H1 (cell line): ENCODE data around the gene SIMC1. TPM values are rescaled to one million over a fixed set of nuclear protein-coding genes. Genes with fewer than 3 reads are reported as not detected.

Experiments
- CTCF ChIA-PET: fragments of 300-600 bp; sonication (Branson Sonifier 250); formaldehyde crosslinking; loops from one replicate; lab custom pipeline; 2021; ENCODE audit not compliant: partially characterized antibody; lab: Charles Lee
- POLR2A ChIA-PET: fragments of 300-600 bp; sonication (Branson Sonifier 250); formaldehyde crosslinking; loops from one replicate; lab custom pipeline; 2021; ENCODE audit warnings: inconsistent platforms; ENCODE audit not compliant: partially characterized antibody; lab: Charles Lee
- DNase-seq, 2 experiments: peaks; one replicate each; pipeline versions ENCODE4 v3.0.0 to v3.0.0-alpha.2; 2010 to 2022; ENCODE audit warnings: low spot score in 2 of 2, low read depth in 1 of 2, mixed read lengths in 1 of 2
- FAIRE-seq: peaks from 2 replicates; lab custom pipeline; 2011; peaks lifted over from hg19 to GRCh38; lab: Jason Lieb, UNC
- H2AFZ ChIP-seq: 2 replicates; pipeline ENCODE4 v1.8.1; 2012; ENCODE audit warnings: low read length, inconsistent platforms
- H2AK5ac ChIP-seq: 2 replicates; pipeline ENCODE4 v1.6.1; 2013; ENCODE audit warnings: low read depth, low read length
- H2BK120ac ChIP-seq: replicated peaks from 2 replicates; pipeline ENCODE3; 2013; ENCODE audit warnings: low read depth, low read length, inconsistent platforms
- H2BK12ac ChIP-seq: 2 replicates; pipeline ENCODE4 v1.6.1; 2013; ENCODE audit warnings: low read depth, low read length
- H2BK15ac ChIP-seq: 2 replicates; pipeline ENCODE4 v1.6.1; 2013; ENCODE audit warnings: low read length
- H2BK20ac ChIP-seq: 2 replicates; pipeline ENCODE4 v1.6.1; 2013; ENCODE audit warnings: low read length
- H2BK5ac ChIP-seq: 2 replicates; pipeline ENCODE4 v1.6.1; 2013; ENCODE audit warnings: low read depth, low read length
- H3K14ac ChIP-seq: 2 replicates; pipeline ENCODE4 v1.6.1; 2013; ENCODE audit warnings: inconsistent platforms; ENCODE audit not compliant: insufficient read length
- H3K18ac ChIP-seq: 2 replicates; pipeline ENCODE4 v1.6.1; 2013; ENCODE audit warnings: low read length; ENCODE audit errors: extremely low read depth
- H3K23ac ChIP-seq: 2 replicates; pipeline ENCODE4 v1.6.1; 2013; ENCODE audit warnings: inconsistent platforms; ENCODE audit not compliant: insufficient read length
- H3K23me2 ChIP-seq: 2 replicates; pipeline ENCODE4 v1.6.1; 2013; ENCODE audit warnings: low read depth, low read length
- H3K27ac ChIP-seq: 2 replicates; pipeline ENCODE4 v1.6.1; 2011; ENCODE audit warnings: low read depth, low read length, inconsistent platforms
- H3K27me3 ChIP-seq, 4 experiments: replicated peaks in 1 of 4; 1 replicate in 1 of 4; 2 replicates in 3 of 4; pipeline versions ENCODE4 v1.6.1 to v1.8.1; 2011 to 2013; ENCODE audit warnings: low read length in 3 of 4, mild to moderate bottlenecking in 3 of 4, inconsistent platforms in 2 of 4, mixed read lengths in 2 of 4, moderate library complexity in 1 of 4; ENCODE audit not compliant: control insufficient read depth in 3 of 4, insufficient read depth in 3 of 4; ENCODE audit errors: extremely low read depth in 1 of 4
- H3K36me3 ChIP-seq, 4 experiments: 2 replicates each; pipeline versions ENCODE4 v1.6.1 to v1.8.1; 2011 to 2013; ENCODE audit warnings: mild to moderate bottlenecking in 4 of 4, low read length in 3 of 4, moderate library complexity in 2 of 4, control low read depth in 1 of 4, inconsistent platforms in 1 of 4; ENCODE audit not compliant: insufficient read depth in 4 of 4, control insufficient read depth in 2 of 4
- H3K4ac ChIP-seq: replicated peaks from 2 replicates; pipeline ENCODE3; 2013; ENCODE audit warnings: low read length, low read depth, mixed read lengths, inconsistent platforms; ENCODE audit not compliant: insufficient read length
- H3K4me1 ChIP-seq, 4 experiments: replicated peaks in 1 of 4; 1 replicate in 1 of 4; 2 replicates in 3 of 4; pipeline versions ENCODE4 v1.6.1 to v1.8.1; 2011 to 2013; ENCODE audit warnings: low read length in 3 of 4, inconsistent platforms in 2 of 4, mixed read lengths in 1 of 4; ENCODE audit not compliant: insufficient read depth in 4 of 4, control insufficient read depth in 3 of 4
- H3K4me2 ChIP-seq, 2 experiments: 2 replicates each; pipeline versions ENCODE4 v1.6.1 to v1.8.1; 2011 to 2013; ENCODE audit warnings: low read depth in 2 of 2, low read length in 2 of 2, control low read depth in 1 of 2, inconsistent platforms in 1 of 2, mild to moderate bottlenecking in 1 of 2; ENCODE audit not compliant: insufficient read depth in 1 of 2
- H3K4me3 ChIP-seq, 4 experiments: fragments of 200-600, 300-600 bp in 1 of 4; sonication (generic), shearing (Covaris generic), sonication (Bioruptor Twin) in 1 of 4; 2 replicates each; pipeline versions ENCODE4 v1.5.1 to v1.8.1; 2011 to 2016; ENCODE audit warnings: low read length in 4 of 4, low read depth in 3 of 4, control low read depth in 2 of 4, inconsistent platforms in 2 of 4, mild to moderate bottlenecking in 2 of 4, mixed read lengths in 1 of 4, moderate library complexity in 1 of 4; ENCODE audit not compliant: insufficient read depth in 2 of 4; ENCODE audit errors: extremely low read depth in 1 of 4
- H3K56ac ChIP-seq: replicated peaks from 2 replicates; pipeline ENCODE3; 2013; ENCODE audit warnings: low read depth, mild to moderate bottlenecking, mixed read lengths, low read length, inconsistent platforms; ENCODE audit not compliant: insufficient read length
- H3K79me1 ChIP-seq: 2 replicates; pipeline ENCODE4 v1.6.1; 2013; ENCODE audit warnings: low read depth, low read length, control low read depth
- H3K79me2 ChIP-seq, 2 experiments: 2 replicates each; pipeline versions ENCODE4 v1.6.1 to v1.8.1; 2012 to 2013; ENCODE audit warnings: low read length in 2 of 2, mild to moderate bottlenecking in 2 of 2, inconsistent platforms in 1 of 2; ENCODE audit not compliant: insufficient read depth in 2 of 2, control insufficient read depth in 1 of 2
- H3K9ac ChIP-seq, 4 experiments: replicated peaks in 1 of 4; 1 replicate in 1 of 4; 2 replicates in 3 of 4; pipeline versions ENCODE4 v1.6.1 to v1.8.1; 2011 to 2013; ENCODE audit warnings: low read depth in 3 of 4, low read length in 3 of 4, control low read depth in 2 of 4, mild to moderate bottlenecking in 2 of 4, moderate library complexity in 2 of 4, inconsistent platforms in 1 of 4; ENCODE audit errors: extremely low read depth in 1 of 4
- H3K9me3 ChIP-seq, 2 experiments: 2 replicates each; pipeline versions ENCODE4 v1.6.1 to v1.8.1; 2012 to 2013; ENCODE audit warnings: mild to moderate bottlenecking in 2 of 2, moderate library complexity in 2 of 2, control low read depth in 1 of 2, inconsistent platforms in 1 of 2, low read depth in 1 of 2, low read length in 1 of 2, mixed read lengths in 1 of 2; ENCODE audit not compliant: insufficient read depth in 2 of 2
- H4K20me1 ChIP-seq, 2 experiments: replicated peaks in 1 of 2; 2 replicates each; pipeline versions ENCODE3 to v1.8.1; 2011 to 2013; ENCODE audit warnings: inconsistent platforms in 2 of 2, low read length in 2 of 2, mild to moderate bottlenecking in 1 of 2; ENCODE audit not compliant: insufficient read depth in 2 of 2, control insufficient read depth in 1 of 2
- H4K5ac ChIP-seq: 2 replicates; pipeline ENCODE4 v1.6.1; 2013; ENCODE audit warnings: low read length, low read depth, mixed read lengths, inconsistent platforms; ENCODE audit not compliant: insufficient read length
- H4K8ac ChIP-seq: 2 replicates; pipeline ENCODE4 v1.8.0; 2013; ENCODE audit warnings: mild to moderate bottlenecking, moderate library complexity, low read length, inconsistent platforms; ENCODE audit not compliant: insufficient read depth; ENCODE audit errors: extremely low read depth
- H4K91ac ChIP-seq: replicated peaks from 2 replicates; pipeline ENCODE3; 2013; ENCODE audit warnings: low read length, mixed read lengths, inconsistent platforms; ENCODE audit not compliant: insufficient read length
- GABPA ChIP-seq: IDR thresholded peaks from 2 replicates; pipeline ENCODE4 v1.6.1; 2011; ENCODE audit warnings: mild to moderate bottlenecking, low read length, moderate library complexity, borderline replicate concordance; ENCODE audit not compliant: insufficient read depth
- JUN ChIP-seq: IDR thresholded peaks from 2 replicates; pipeline ENCODE4 v1.6.1; 2011; ENCODE audit warnings: low read depth, mild to moderate bottlenecking, improper control_type of control experiment, low read length
- KDM4A ChIP-seq: IDR thresholded peaks from one replicate; pipeline ENCODE4 v1.7.1; 2012; ENCODE audit warnings: low read depth, mild to moderate bottlenecking, moderate library complexity, low read length, inconsistent platforms; ENCODE audit not compliant: severe bottlenecking
- RBBP5 ChIP-seq: IDR thresholded peaks from 2 replicates; pipeline ENCODE4 v1.7.1; 2012; ENCODE audit warnings: low read depth, mild to moderate bottlenecking, inconsistent platforms, low read length, moderate library complexity, borderline replicate concordance
- RFX5 ChIP-seq: IDR thresholded peaks from 2 replicates; pipeline ENCODE4 v1.6.1; 2011; ENCODE audit warnings: low read depth, low read length, improper control_type of control experiment, borderline replicate concordance
- SAP30 ChIP-seq: fragments of 300-600 bp; sonication (generic); IDR thresholded peaks from 2 replicates; pipeline ENCODE4 v1.7.1; 2012; ENCODE audit warnings: low read length, moderate library complexity, mild to moderate bottlenecking, inconsistent platforms; ENCODE audit not compliant: insufficient read depth, insufficient replicate concordance
- WGBS, 2 experiments: shearing (Covaris generic) in 1 of 2; methylation state at CpG; one replicate each; pipeline versions ENCODE4 v1.1.6 to v1.1.7; 2013 to 2015; ENCODE audit warnings: low lambda C conversion rate in 2 of 2, mixed read lengths in 2 of 2, inconsistent platforms in 1 of 2, low coverage in 1 of 2, missing lambda C conversion rate in 1 of 2; ENCODE audit not compliant: insufficient replicate concordance in 2 of 2, insufficient coverage in 1 of 2, insufficient read length in 1 of 2; ENCODE audit errors: extremely low coverage in 1 of 2, missing lambda C conversion rate in 1 of 2; 5-methylcytosine and 5-hydroxymethylcytosine counted together
- polyA plus RNA-seq, 7 experiments: library from polyadenylated mRNA; depleted of rRNA in 3 of 7; stranded (reverse) in 5 of 7; unstranded in 2 of 7; fragments of >200 nt in 5 of 7; fragments of 200-250 nt in 2 of 7; gene quantifications; 1 replicate in 5 of 7; 2 replicates in 1 of 7; 4 replicates in 1 of 7; pipeline versions ENCODE4 v1.2.1 to v1.2.3, GENCODE V29; 2011 to 2013; ENCODE audit warnings: missing spikeins in 2 of 7, mixed read lengths in 2 of 7
- total RNA-seq: library from RNA; stranded (reverse); fragmentation: NEBNext Ultra II Directional; extraction: Animal tissue kit (Norgen Biotek cat#: 25700); gene quantifications from 2 replicates; pipeline ENCODE4 v1.2.1, GENCODE V29; 2021
- TF ChIP-seq, protein P1 (sequence below): IDR thresholded peaks from 2 replicates; pipeline ENCODE4 v1.6.1; 2011; ENCODE audit warnings: low read length, improper control_type of control experiment

Gene SIMC1
- total and polyA plus RNA-seq, 2 of the 8 experiments (the other 6 are each of a cell fraction or from before 2014, with no cell fraction given) = 12.3 to 21.2 TPM

DNA sequence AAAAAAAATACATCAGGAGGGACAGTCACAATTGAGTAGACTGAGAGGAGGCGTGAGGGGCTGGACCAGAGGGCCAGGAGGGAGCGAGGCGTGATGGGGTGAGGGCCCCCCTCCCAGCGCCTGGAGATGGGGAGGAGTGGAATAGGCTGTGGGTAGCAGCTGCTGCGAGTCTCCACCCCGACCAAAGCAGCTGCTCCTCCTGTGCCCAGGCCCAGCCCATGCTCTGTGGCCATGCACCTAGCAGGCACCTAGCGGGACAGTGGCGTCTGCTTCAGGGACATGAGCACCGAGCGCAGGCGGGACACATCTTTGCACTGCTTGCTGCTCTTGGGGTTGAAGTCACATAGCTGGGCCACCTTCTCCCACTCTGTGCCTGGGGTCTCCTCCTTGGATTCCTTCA, 154.3 kb downstream of the SIMC1 start:
- no peak overlapping the region for H2BK20ac ChIP-seq
- CTCF ChIA-PET = interaction anchor here (0.6 to 7.9 kb wide), 6 partner anchors 8 to 180 kb away, joined by 3 to 83 read pairs (median 4); partner anchors contain the start of gene FAF2
- no peak overlapping the region for H4K91ac ChIP-seq
- peaks cover 0 to 7% of the 10 kb centered on the region in 2 experiments; a peak in 3 of 4 replicates for H3K79me2 ChIP-seq
- WGBS, 2 experiments = 97% methylated on average over 11 of the region's 11 CpGs; no CpG with 5 or more reads in 1 of the 2 experiments
- H3K4me1 ChIP-seq = no peaks in the 10 kb centered on the region; a peak in 1 of 7 replicates
- no peak overlapping the region for H2AK5ac ChIP-seq
- H3K18ac ChIP-seq = no peak overlapping the region
- no peak overlapping the region for H3K4ac ChIP-seq
- POLR2A ChIA-PET = interaction anchor here (1.2 to 10.2 kb wide), 4 partner anchors 13 to 145 kb away, joined by 3 to 57 read pairs (median 7); partner anchors contain the start of genes KIAA1191 and RNF44
- DNase-seq (no peak), FAIRE-seq (no peak)
- H3K79me1 ChIP-seq = peaks cover 3% of the 10 kb centered on the region; the same call in 1 of the 2 replicates
- no peaks in the 10 kb centered on the region for H3K9me3 ChIP-seq
- H3K27me3 ChIP-seq = no peaks in the 10 kb centered on the region
- H3K56ac ChIP-seq = no peak overlapping the region
- H3K14ac ChIP-seq = no peak overlapping the region
- H2BK120ac ChIP-seq = no peak overlapping the region
- no peak overlapping the region for H2AFZ ChIP-seq
- no peaks in the 10 kb centered on the region; a peak in 1 of 8 replicates for H3K36me3 ChIP-seq
- no peak overlapping the region for H3K9ac ChIP-seq
- peaks cover 7% of the 10 kb centered on the region; the same call in 1 of the 2 replicates for H3K23me2 ChIP-seq
- no peak overlapping the region for H4K5ac ChIP-seq
- H3K4me3 ChIP-seq = no peak overlapping the region
- no peak overlapping the region for H2BK12ac ChIP-seq
- no peak overlapping the region for H2BK15ac ChIP-seq
- H4K8ac ChIP-seq = no peak overlapping the region; the same call in 1 of the 2 replicates
- peaks cover 0 to 1% of the 10 kb centered on the region in 2 experiments for H4K20me1 ChIP-seq
- H3K4me2 ChIP-seq = no peak overlapping the region
- no peak overlapping the region for H2BK5ac ChIP-seq
- TF ChIP-seq RBBP5 (no peak), GABPA (no peak), KDM4A (no peak), JUN (no peak), SAP30 (no peak), RFX5 (no peak)
- TF ChIP-seq, protein P1, sequence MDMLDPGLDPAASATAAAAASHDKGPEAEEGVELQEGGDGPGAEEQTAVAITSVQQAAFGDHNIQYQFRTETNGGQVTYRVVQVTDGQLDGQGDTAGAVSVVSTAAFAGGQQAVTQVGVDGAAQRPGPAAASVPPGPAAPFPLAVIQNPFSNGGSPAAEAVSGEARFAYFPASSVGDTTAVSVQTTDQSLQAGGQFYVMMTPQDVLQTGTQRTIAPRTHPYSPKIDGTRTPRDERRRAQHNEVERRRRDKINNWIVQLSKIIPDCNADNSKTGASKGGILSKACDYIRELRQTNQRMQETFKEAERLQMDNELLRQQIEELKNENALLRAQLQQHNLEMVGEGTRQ = no peak
- no peak overlapping the region for H3K27ac ChIP-seq
- H3K23ac ChIP-seq = no peak overlapping the region
